GM12878 (cell line): Measurements from ENCODE around the gene CTIF. TPM values are rescaled to one million over a fixed set of nuclear protein-coding genes. Genes with fewer than 3 reads are reported as not detected.

ENCODE experiments used
- ATAC-seq: fragments of 200-7000 bp; cut with Tn5 transposase; 3 replicates; pipeline ENCODE4 v1.9.1; 2020; ENCODE audit warnings: mild to moderate bottlenecking, moderate library complexity
- BruUV-seq: library from RNA; stranded (reverse); fragments of 400-500 nt; replicated peaks from 2 replicates; lab custom pipeline; 2021; lab: Mats Ljungman, UMichigan
- CTCF ChIA-PET: fragments of 300-600 bp; sonication (Branson Sonifier 250); formaldehyde crosslinking; extraction: SDS; loops from one replicate; lab custom pipeline; 2021; ENCODE audit warnings: inconsistent platforms; lab: Yijun Ruan, JAX
- POLR2A ChIA-PET: fragments of 350-600 bp; formaldehyde crosslinking; extraction: SDS; loops from one replicate; lab custom pipeline; 2021; ENCODE audit warnings: inconsistent platforms; lab: Charles Lee
- RAD21 ChIA-PET: fragments of 300-600 bp; sonication (Branson Sonifier 250); formaldehyde crosslinking; loops from one replicate; lab custom pipeline; 2023; ENCODE audit warnings: antibody characterized with exemption; ENCODE audit not compliant: unreplicated experiment; lab: Charles Lee
- SMC1A ChIA-PET: fragments of 300-600 bp; sonication (Branson Sonifier 250); formaldehyde crosslinking; loops from one replicate; lab custom pipeline; 2023; ENCODE audit not compliant: unreplicated experiment, uncharacterized antibody; lab: Charles Lee
- DNase-seq: peaks from one replicate; pipeline ENCODE4 v3.0.0-alpha.2; 2011; ENCODE audit warnings: low read depth, low spot score
- FAIRE-seq: peaks from 3 replicates; lab custom pipeline; 2011; peaks lifted over from hg19 to GRCh38; lab: Jason Lieb, UNC
- H2AFZ ChIP-seq: 2 replicates; pipeline ENCODE4 v1.6.0; 2011; ENCODE audit warnings: low read depth, low read length, control low read depth; ENCODE audit not compliant: control insufficient read depth
- H3K27ac ChIP-seq: 2 replicates; pipeline ENCODE4 v1.5.1; 2011; ENCODE audit warnings: control low read depth; ENCODE audit not compliant: control insufficient read depth, insufficient read depth
- H3K27me3 ChIP-seq, 2 experiments: replicated peaks in 1 of 2; 2 replicates each; pipeline versions ENCODE4 v1.6.0 to v1.6.1; 2011; ENCODE audit warnings: low read length in 1 of 2; ENCODE audit not compliant: control insufficient read depth in 2 of 2, insufficient read depth in 2 of 2
- H3K36me3 ChIP-seq, 2 experiments: 2 replicates each; pipeline ENCODE4 v1.5.1; 2011; ENCODE audit warnings: low read length in 1 of 2; ENCODE audit not compliant: control insufficient read depth in 2 of 2, insufficient read depth in 2 of 2
- H3K4me1 ChIP-seq: 2 replicates; pipeline ENCODE4 v1.6.1; 2011; ENCODE audit warnings: mild to moderate bottlenecking, low read length, moderate library complexity, mixed read lengths; ENCODE audit not compliant: control insufficient read depth, insufficient read depth
- H3K4me2 ChIP-seq: 2 replicates; pipeline ENCODE4 v1.6.0; 2011; ENCODE audit warnings: control low read depth; ENCODE audit not compliant: control insufficient read depth, insufficient read depth
- H3K4me3 ChIP-seq: fragments of 200-600 bp; sonication (generic); 2 replicates; pipeline ENCODE4 v1.5.1; 2016
- H3K79me2 ChIP-seq: 2 replicates; pipeline ENCODE4 v1.6.0; 2011; ENCODE audit warnings: low read length; ENCODE audit not compliant: control insufficient read depth, insufficient read depth
- H3K9ac ChIP-seq: 2 replicates; pipeline ENCODE4 v1.8.0; 2011; ENCODE audit warnings: low read length, control low read depth, mixed read lengths; ENCODE audit not compliant: control insufficient read depth, insufficient read depth
- H3K9me3 ChIP-seq: replicated peaks from 3 replicates; pipeline ENCODE4 v1.5.1; 2011; ENCODE audit warnings: mild to moderate bottlenecking, low read length; ENCODE audit not compliant: control insufficient read depth, insufficient read depth
- H4K20me1 ChIP-seq: 2 replicates; pipeline ENCODE4 v1.6.0; 2011; ENCODE audit not compliant: control insufficient read depth, insufficient read depth
- BCL11A ChIP-seq: IDR thresholded peaks from 2 replicates; pipeline ENCODE4 v1.6.1; 2011; ENCODE audit warnings: low read depth, low read length
- BMI1 ChIP-seq: fragments of 450-650 bp; IDR thresholded peaks from 2 replicates; pipeline ENCODE4 v1.6.1; 2016; ENCODE audit warnings: mild to moderate bottlenecking, moderate library complexity, borderline replicate concordance
- CBX3 ChIP-seq: fragments of 200-600 bp; sonication (generic); IDR thresholded peaks from 2 replicates; pipeline ENCODE4 v1.6.1; 2016; ENCODE audit warnings: low read depth, borderline replicate concordance
- IKZF1 ChIP-seq: fragments of 450-650 bp; conservative IDR thresholded peaks from 2 replicates; pipeline ENCODE4 v1.6.1; 2017; ENCODE audit warnings: antibody characterized with exemption, mild to moderate bottlenecking
- JUNB ChIP-seq: IDR thresholded peaks from 2 replicates; pipeline ENCODE4 v1.6.1; 2016; ENCODE audit warnings: antibody characterized with exemption, mild to moderate bottlenecking
- JUND ChIP-seq: IDR thresholded peaks from 2 replicates; pipeline ENCODE4 v1.6.1; 2012; ENCODE audit warnings: low read depth, mild to moderate bottlenecking, low read length, improper control_type of control experiment, moderate library complexity
- KDM1A ChIP-seq: fragments of 200-600 bp; sonication (generic); IDR thresholded peaks from 2 replicates; pipeline ENCODE4 v1.6.1; 2016; ENCODE audit warnings: borderline replicate concordance
- KLF5 ChIP-seq: fragments of 450-650 bp; IDR thresholded peaks from 2 replicates; pipeline ENCODE4 v1.6.1; 2014; ENCODE audit warnings: mild to moderate bottlenecking; ENCODE audit not compliant: partially characterized antibody
- RB1 ChIP-seq: fragments of 450-650 bp; formaldehyde crosslinking; IDR thresholded peaks from 2 replicates; pipeline ENCODE4 v1.6.1; 2017; ENCODE audit warnings: mild to moderate bottlenecking, borderline replicate concordance
- RCOR1 ChIP-seq: conservative IDR thresholded peaks from 2 replicates; pipeline ENCODE4 v1.6.1; 2012; ENCODE audit warnings: low read depth, low read length, improper control_type of control experiment
- RFX5 ChIP-seq: IDR thresholded peaks from 2 replicates; pipeline ENCODE4 v1.6.1; 2011; ENCODE audit warnings: low read depth, low read length, improper control_type of control experiment
- RUNX3 ChIP-seq: IDR thresholded peaks from 2 replicates; pipeline ENCODE4 v1.6.1; 2012; ENCODE audit warnings: low read length, inconsistent platforms
- SMAD1 ChIP-seq: fragments of 450-650 bp; IDR thresholded peaks from 2 replicates; pipeline ENCODE4 v1.6.1; 2018; ENCODE audit warnings: mild to moderate bottlenecking, low read depth; ENCODE audit not compliant: partially characterized antibody
- SMAD5 ChIP-seq: IDR thresholded peaks from 2 replicates; pipeline ENCODE4 v1.6.1; 2016; ENCODE audit warnings: antibody characterized with exemption, low read depth
- TAF1 ChIP-seq: IDR thresholded peaks from 2 replicates; pipeline ENCODE4 v1.6.1; 2011; ENCODE audit warnings: mild to moderate bottlenecking, low read depth, low read length, borderline replicate concordance
- ZZZ3 ChIP-seq: IDR thresholded peaks from 2 replicates; pipeline ENCODE4 v1.6.1; 2011; ENCODE audit warnings: low read depth; ENCODE audit not compliant: control insufficient read depth, insufficient read length
- WGBS: methylation state at CpG from one replicate; pipeline ENCODE4 v1.1.6; 2016; ENCODE audit warnings: low lambda C conversion rate; ENCODE audit not compliant: insufficient replicate concordance, insufficient coverage; ENCODE audit errors: missing lambda C conversion rate; 5-methylcytosine and 5-hydroxymethylcytosine counted together
- in situ Hi-C: fragments of 300-500 bp; cut with MboI; formaldehyde crosslinking; loops from 9 replicates; pipeline ENCODE4 v1.14.3; 2018; ENCODE audit warnings: mixed read lengths
- intact Hi-C: fragments of 100-400 bp; cut with micrococcal nuclease; formaldehyde crosslinking; loops from one replicate; pipeline ENCODE4 v1.14.2; 2022; ENCODE audit not compliant: unreplicated experiment
- polyA plus RNA-seq, 11 experiments: library from polyadenylated mRNA; depleted of rRNA in 4 of 11; unstranded in 6 of 11; stranded (reverse) in 5 of 11; fragments of >200 nt; fragmentation: Nextera tagmentation in 4 of 11; fragmentation: Illumina TruSeq in 1 of 11; extraction: Ambion mirVana in 4 of 11; extraction: Trizol in 1 of 11; gene quantifications; 1 replicate in 1 of 11; 2 replicates in 10 of 11; pipeline versions ENCODE4 v1.2.1 to v1.2.3, GENCODE V29; 2011 to 2016; ENCODE audit warnings: inconsistent platforms in 2 of 11, missing spikeins in 2 of 11, low read depth in 1 of 11
- total RNA-seq, 4 experiments: library from RNA; depleted of rRNA in 3 of 4; stranded (reverse); fragments of >200 nt in 3 of 4; fragmentation: Illumina TruSeq in 1 of 4; extraction: Trizol in 1 of 4; gene quantifications; 2 replicates each; pipeline versions ENCODE4 v1.2.1 to v1.2.3, GENCODE V29; 2013 to 2021
- TF ChIP-seq, protein P1 (sequence below): fragments of 450-650 bp; IDR thresholded peaks from 2 replicates; pipeline ENCODE4 v1.6.1; 2017; ENCODE audit warnings: mild to moderate bottlenecking, moderate library complexity
- TF ChIP-seq, protein P2 (sequence below): fragments of 450-650 bp; IDR thresholded peaks from 2 replicates; pipeline ENCODE4 v1.6.1; 2018; ENCODE audit warnings: borderline replicate concordance, mild to moderate bottlenecking; ENCODE audit not compliant: partially characterized antibody

The CTIF gene
- total and polyA plus RNA-seq, 10 of the 15 experiments (the other 5 are each of a cell fraction or from before 2014, with no cell fraction given) = 0.06 to 11.6 (median 2.5) TPM

DNA sequence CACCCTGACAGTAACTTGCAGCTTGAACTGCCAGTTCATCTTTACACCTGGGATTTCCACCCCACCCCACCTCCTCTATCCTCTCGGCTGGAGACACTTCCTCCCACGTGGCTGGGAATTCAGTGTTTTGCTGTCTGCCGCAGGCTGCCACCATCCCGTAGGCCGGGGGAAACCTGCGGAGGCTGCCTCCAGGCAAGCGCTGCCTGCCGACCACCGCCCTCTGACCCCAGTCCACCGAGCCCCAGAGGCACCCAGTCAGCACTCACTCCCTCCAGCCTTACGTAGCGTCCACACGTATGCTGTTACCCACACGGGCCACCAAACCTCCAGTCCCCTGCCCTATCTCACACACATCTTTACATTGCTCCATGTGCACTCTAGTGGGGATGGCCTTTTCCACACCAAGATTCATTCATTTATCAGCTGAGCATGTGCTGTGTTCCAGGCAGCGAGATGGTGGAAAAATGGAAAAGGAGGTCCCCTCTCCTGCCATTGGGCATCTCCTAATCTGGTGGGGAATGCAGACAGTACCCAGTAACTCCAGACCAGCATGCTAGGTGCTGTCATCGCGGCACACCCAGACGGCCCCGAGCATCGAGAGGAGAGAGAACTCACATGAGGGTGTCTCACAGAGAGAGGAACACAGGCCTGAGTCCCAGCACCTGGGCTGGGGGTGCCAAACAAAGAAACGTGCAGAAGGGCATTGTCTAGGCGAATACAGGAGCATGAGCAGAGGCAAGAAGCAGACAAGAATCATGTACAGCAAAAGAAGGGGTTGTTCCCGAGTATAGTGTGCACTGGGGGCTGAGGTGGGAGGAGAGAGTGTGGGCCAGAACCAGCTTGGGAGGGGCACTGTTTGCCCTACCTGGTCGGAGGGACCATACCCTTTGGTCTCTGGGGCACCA lies 245.0 kb downstream of the CTIF start:
- CTCF ChIA-PET = interaction anchor here (0.9 to 2.3 kb wide), 6 partner anchors 27 to 378 kb away, joined by 3 to 10 read pairs (median 3); no protein-coding TSS in a partner anchor
- SMC1A ChIA-PET = interaction anchor here (0.6 to 4.8 kb wide), 14 partner anchors 9 to 395 kb away, joined by 3 to 41 read pairs (median 4); no protein-coding TSS in a partner anchor
- RAD21 ChIA-PET = interaction anchor here (0.9 to 6.7 kb wide), 9 partner anchors 17 to 161 kb away, joined by 3 to 86 read pairs (median 7); no protein-coding TSS in a partner anchor
- Histone ChIP-seq H3K27ac (peak overlapping the region; percentile 91), H3K9ac (no peak overlapping the region; the same call in 1 of the 2 replicates), H4K20me1 (no peaks in the 10 kb centered on the region), H3K27me3 (no peaks in the 10 kb centered on the region), H2AFZ (no peak overlapping the region), H3K4me1 (peaks cover 54% of the 10 kb centered on the region), H3K4me3 (no peak overlapping the region), H3K4me2 (peak overlapping the region; percentile 58), H3K79me2 (no peaks in the 10 kb centered on the region; the same call in 1 of the 2 replicates), H3K9me3 (no peaks in the 10 kb centered on the region; the same call in 2 of the 3 replicates), H3K36me3 (no peaks in the 10 kb centered on the region)
- no peak for DNase-seq
- WGBS = 90% methylated on average over 24 of the region's 24 CpGs
- POLR2A ChIA-PET = interaction anchor here (0.8 to 1.8 kb wide), 3 partner anchors 19 to 52 kb away, joined by 3 to 6 read pairs (median 6); no protein-coding TSS in a partner anchor
- in situ Hi-C loops = no loop called here
- intact Hi-C loops = loop anchor here (2.0 kb wide), 5 partner anchors 29 to 165 kb away; no protein-coding TSS in a partner anchor
- no peak for FAIRE-seq
- BruUV-seq = no TSS peak
- ATAC-seq = no peak
- TF ChIP-seq JUND (no peak), RCOR1 (no peak), ZZZ3 (no peak), IKZF1 (no peak), KLF5 (no peak), RB1 (no peak), JUNB (no peak), KDM1A (no peak), SMAD5 (no peak), TAF1 (no peak), RUNX3 (no peak), SMAD1 (no peak), BCL11A (no peak), CBX3 (no peak), RFX5 (no peak), BMI1 (no peak)
- TF ChIP-seq, protein P1, sequence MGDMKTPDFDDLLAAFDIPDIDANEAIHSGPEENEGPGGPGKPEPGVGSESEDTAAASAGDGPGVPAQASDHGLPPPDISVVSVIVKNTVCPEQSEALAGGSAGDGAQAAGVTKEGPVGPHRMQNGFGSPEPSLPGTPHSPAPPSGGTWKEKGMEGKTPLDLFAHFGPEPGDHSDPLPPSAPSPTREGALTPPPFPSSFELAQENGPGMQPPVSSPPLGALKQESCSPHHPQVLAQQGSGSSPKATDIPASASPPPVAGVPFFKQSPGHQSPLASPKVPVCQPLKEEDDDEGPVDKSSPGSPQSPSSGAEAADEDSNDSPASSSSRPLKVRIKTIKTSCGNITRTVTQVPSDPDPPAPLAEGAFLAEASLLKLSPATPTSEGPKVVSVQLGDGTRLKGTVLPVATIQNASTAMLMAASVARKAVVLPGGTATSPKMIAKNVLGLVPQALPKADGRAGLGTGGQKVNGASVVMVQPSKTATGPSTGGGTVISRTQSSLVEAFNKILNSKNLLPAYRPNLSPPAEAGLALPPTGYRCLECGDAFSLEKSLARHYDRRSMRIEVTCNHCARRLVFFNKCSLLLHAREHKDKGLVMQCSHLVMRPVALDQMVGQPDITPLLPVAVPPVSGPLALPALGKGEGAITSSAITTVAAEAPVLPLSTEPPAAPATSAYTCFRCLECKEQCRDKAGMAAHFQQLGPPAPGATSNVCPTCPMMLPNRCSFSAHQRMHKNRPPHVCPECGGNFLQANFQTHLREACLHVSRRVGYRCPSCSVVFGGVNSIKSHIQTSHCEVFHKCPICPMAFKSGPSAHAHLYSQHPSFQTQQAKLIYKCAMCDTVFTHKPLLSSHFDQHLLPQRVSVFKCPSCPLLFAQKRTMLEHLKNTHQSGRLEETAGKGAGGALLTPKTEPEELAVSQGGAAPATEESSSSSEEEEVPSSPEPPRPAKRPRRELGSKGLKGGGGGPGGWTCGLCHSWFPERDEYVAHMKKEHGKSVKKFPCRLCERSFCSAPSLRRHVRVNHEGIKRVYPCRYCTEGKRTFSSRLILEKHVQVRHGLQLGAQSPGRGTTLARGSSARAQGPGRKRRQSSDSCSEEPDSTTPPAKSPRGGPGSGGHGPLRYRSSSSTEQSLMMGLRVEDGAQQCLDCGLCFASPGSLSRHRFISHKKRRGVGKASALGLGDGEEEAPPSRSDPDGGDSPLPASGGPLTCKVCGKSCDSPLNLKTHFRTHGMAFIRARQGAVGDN = no peak
- TF ChIP-seq, protein P2, sequence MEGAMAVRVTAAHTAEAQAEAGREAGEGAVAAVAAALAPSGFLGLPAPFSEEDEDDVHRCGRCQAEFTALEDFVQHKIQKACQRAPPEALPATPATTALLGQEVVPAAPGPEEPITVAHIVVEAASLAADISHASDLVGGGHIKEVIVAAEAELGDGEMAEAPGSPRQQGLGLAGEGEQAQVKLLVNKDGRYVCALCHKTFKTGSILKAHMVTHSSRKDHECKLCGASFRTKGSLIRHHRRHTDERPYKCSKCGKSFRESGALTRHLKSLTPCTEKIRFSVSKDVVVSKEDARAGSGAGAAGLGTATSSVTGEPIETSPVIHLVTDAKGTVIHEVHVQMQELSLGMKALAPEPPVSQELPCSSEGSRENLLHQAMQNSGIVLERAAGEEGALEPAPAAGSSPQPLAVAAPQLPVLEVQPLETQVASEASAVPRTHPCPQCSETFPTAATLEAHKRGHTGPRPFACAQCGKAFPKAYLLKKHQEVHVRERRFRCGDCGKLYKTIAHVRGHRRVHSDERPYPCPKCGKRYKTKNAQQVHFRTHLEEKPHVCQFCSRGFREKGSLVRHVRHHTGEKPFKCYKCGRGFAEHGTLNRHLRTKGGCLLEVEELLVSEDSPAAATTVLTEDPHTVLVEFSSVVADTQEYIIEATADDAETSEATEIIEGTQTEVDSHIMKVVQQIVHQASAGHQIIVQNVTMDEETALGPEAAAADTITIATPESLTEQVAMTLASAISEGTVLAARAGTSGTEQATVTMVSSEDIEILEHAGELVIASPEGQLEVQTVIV = no peak
